Activated CD8-positive, alpha-beta memory T cell treated with anti-CD3 and anti-CD28 coated beads, Interleukin-2, amount 10 ng/mL, durations not matched to agents 7 days and 5 days (primary cell): ENCODE measurements around the gene TTC19. TPM values are rescaled to one million over a fixed set of nuclear protein-coding genes. Genes with fewer than 3 reads are reported as not detected.

Source experiments
- ATAC-seq: fragments of 150-1000 bp; cut with Tn5 transposase; one replicate; pipeline ENCODE4 v1.10.0; 2021; ENCODE audit warnings: moderate library complexity
- CTCF ChIA-PET: fragments of 350-600 bp; sonication (Branson Sonifier 250); formaldehyde crosslinking; loops from one replicate; lab custom pipeline; 2021; ENCODE audit warnings: antibody characterized with exemption; lab: Charles Lee
- DNase-seq: peaks from one replicate; pipeline ENCODE4 v3.0.0-alpha.2; 2020
- H3K27ac Mint-ChIP-seq: one replicate; pipeline ENCODE4 v1.8.0; 2021; ENCODE audit warnings: mild to moderate bottlenecking, mixed read lengths
- H3K27me3 Mint-ChIP-seq: one replicate; pipeline ENCODE4 v1.8.0; 2021; ENCODE audit warnings: mixed read lengths
- H3K36me3 Mint-ChIP-seq: one replicate; pipeline ENCODE4 v1.8.0; 2021; ENCODE audit warnings: mild to moderate bottlenecking, mixed read lengths
- H3K4me1 Mint-ChIP-seq: one replicate; pipeline ENCODE4 v1.8.0; 2021; ENCODE audit warnings: mixed read lengths
- H3K4me3 Mint-ChIP-seq: one replicate; pipeline ENCODE4 v1.8.0; 2021; ENCODE audit warnings: mild to moderate bottlenecking, moderate library complexity, mixed read lengths
- H3K9me3 Mint-ChIP-seq: one replicate; pipeline ENCODE4 v1.8.0; 2022; ENCODE audit warnings: low read depth, mixed read lengths
- total RNA-seq, 2 experiments: library from RNA; stranded (reverse); gene quantifications; one replicate each; pipeline ENCODE4 v1.2.3, GENCODE V29; 2021

The TTC19 gene, protein sequence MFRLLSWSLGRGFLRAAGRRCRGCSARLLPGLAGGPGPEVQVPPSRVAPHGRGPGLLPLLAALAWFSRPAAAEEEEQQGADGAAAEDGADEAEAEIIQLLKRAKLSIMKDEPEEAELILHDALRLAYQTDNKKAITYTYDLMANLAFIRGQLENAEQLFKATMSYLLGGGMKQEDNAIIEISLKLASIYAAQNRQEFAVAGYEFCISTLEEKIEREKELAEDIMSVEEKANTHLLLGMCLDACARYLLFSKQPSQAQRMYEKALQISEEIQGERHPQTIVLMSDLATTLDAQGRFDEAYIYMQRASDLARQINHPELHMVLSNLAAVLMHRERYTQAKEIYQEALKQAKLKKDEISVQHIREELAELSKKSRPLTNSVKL
- 10 to 100 TPM; 32.6 to 33.1 TPM for total RNA-seq

DNA sequence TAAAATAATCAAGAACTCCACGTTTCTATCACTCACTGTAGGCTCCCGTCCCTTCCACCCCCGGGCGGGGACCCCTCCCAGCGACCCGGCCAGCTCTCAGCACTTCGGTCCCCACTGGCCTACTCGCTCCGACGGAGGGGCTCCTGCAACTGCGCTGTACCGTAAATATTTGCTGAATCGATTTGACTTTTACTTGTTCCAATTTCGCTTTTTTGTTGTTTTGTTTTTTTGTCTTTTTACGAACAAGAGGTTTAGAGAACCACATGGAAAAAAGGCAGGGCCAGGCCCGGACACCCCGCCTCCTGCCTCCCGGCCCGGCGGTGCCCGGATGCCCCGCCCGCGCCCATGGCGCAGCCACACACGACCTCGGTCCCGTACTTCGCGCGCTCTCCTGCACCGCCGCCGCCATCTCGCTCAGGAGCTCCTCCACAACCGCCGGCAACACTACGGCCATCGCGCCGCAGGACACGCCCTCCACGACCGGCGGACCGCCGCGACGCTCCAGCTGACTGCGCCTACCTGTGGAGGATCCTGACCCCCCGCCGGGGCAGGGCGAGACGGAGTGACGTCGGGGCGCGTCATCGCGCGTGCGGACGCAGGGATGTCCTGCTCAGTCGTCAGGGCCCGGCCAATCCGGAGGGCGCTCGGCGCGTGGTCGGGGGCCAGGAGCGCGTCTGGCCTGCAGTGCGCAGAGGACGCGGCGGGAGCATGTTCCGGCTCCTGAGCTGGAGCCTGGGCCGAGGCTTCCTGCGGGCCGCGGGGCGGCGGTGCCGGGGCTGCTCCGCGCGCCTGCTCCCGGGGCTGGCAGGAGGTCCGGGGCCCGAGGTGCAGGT lies at the start of gene TTC19, which contains the start of gene ZSWIM7:
Gene TTC19, plus strand, starts transcription at position 684 of the 833 bp plus-strand sequence. Its CDS starts 25 bp downstream, at position 709.
Gene ZSWIM7, minus strand, starts transcription at position 564 of the 833 bp plus-strand sequence. Its CDS starts 110 bp downstream, at position 454.
- H3K9me3 Mint-ChIP-seq, result no peaks in the 10 kb centered on the region
- ATAC-seq (peak; percentile 93), DNase-seq (peak; percentile 97)
- H3K4me3 Mint-ChIP-seq, result peak within 1 kb of the TSS; percentile 84
- CTCF ChIA-PET, result interaction anchor here (0.7 to 5.0 kb wide), 16 partner anchors 12 to 741 kb away, joined by 3 to 29 read pairs (median 4); partner anchors contain the start of gene ADORA2B
- peak within 1 kb of the TSS; percentile 98 for H3K27ac Mint-ChIP-seq
- H3K27me3 Mint-ChIP-seq, result no peaks in the 10 kb centered on the region
- peaks cover 36% of the 10 kb centered on the region for H3K36me3 Mint-ChIP-seq
- peaks cover 25% of the 10 kb centered on the region for H3K4me1 Mint-ChIP-seq

DNA sequence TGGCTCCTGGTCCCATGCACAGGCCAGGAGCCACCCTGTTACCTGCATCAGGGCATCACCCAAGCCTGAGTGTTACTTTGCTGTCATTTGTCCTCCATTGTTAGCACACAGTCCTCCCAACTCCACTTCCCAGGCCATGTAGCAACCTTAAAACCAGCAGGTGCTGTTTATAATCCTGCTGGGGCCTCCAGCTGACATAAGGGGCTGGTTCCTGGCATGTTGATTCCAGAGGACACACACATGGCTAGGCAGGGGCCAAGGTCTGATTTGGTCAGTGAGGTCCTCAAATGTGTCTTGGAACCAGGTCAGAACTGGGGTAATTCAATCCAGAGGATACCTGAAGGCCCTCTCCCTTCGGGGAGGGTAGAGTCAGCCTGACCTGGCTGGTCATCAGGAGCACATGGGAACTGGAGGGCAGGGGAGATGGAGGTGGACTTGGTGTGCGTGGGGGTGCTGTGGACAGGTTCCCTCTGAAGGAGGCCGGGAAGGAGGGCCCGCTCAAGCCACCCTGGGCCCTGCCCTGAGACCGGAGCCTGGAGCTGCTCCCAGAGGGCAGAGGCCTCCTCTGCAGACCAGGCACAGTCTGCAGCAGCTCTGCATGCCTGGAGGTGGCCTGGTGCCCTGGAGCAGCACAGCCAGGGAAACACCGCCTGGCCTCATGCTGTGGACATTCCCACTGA lies 48.1 kb upstream of the TTC19 start:
- no peak overlapping the region for H3K27ac Mint-ChIP-seq
- DNase-seq (no peak), ATAC-seq (no peak)
- no peak overlapping the region for H3K4me3 Mint-ChIP-seq
- H3K27me3 Mint-ChIP-seq, result peaks cover 44% of the 10 kb centered on the region
- no peaks in the 10 kb centered on the region for H3K9me3 Mint-ChIP-seq
- CTCF ChIA-PET, result interaction anchor here (0.7 kb wide), 1 partner anchor 43 kb away, joined by 3 read pairs; no protein-coding TSS in a partner anchor
- peaks cover 2% of the 10 kb centered on the region for H3K4me1 Mint-ChIP-seq
- H3K36me3 Mint-ChIP-seq, result no peaks in the 10 kb centered on the region

DNA sequence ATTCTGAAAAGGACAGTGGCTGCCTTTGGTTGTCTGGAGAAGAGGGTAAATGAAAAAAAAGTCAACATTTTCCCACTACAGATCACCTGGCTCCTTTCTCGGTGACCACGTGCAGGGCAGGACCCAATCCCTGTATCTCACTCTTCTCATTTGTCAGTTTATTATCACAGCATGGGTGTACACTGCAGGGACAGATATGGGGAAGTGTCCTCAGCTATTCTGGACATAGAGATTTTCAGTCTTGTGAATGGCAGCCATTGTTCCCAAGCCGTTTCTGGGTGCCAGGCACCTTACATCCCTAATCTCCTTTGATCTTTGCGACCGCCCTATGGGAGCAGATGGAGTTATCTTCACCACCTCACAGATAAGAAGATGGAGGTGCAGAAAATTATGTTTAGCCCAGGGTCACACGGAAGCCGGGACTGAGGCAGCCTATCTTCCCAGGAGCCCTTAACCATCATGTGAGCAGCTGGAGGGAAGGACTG lies 47.5 kb upstream of the TTC19 start:
- no peak overlapping the region for H3K27ac Mint-ChIP-seq
- H3K4me1 Mint-ChIP-seq, result peaks cover 6% of the 10 kb centered on the region
- no peaks in the 10 kb centered on the region for H3K36me3 Mint-ChIP-seq
- CTCF ChIA-PET, result interaction anchor here (0.7 kb wide), 1 partner anchor 44 kb away, joined by 3 read pairs; no protein-coding TSS in a partner anchor
- no peaks in the 10 kb centered on the region for H3K9me3 Mint-ChIP-seq
- no peak overlapping the region for H3K4me3 Mint-ChIP-seq
- DNase-seq (no peak), ATAC-seq (no peak)
- H3K27me3 Mint-ChIP-seq, result peaks cover 44% of the 10 kb centered on the region

DNA sequence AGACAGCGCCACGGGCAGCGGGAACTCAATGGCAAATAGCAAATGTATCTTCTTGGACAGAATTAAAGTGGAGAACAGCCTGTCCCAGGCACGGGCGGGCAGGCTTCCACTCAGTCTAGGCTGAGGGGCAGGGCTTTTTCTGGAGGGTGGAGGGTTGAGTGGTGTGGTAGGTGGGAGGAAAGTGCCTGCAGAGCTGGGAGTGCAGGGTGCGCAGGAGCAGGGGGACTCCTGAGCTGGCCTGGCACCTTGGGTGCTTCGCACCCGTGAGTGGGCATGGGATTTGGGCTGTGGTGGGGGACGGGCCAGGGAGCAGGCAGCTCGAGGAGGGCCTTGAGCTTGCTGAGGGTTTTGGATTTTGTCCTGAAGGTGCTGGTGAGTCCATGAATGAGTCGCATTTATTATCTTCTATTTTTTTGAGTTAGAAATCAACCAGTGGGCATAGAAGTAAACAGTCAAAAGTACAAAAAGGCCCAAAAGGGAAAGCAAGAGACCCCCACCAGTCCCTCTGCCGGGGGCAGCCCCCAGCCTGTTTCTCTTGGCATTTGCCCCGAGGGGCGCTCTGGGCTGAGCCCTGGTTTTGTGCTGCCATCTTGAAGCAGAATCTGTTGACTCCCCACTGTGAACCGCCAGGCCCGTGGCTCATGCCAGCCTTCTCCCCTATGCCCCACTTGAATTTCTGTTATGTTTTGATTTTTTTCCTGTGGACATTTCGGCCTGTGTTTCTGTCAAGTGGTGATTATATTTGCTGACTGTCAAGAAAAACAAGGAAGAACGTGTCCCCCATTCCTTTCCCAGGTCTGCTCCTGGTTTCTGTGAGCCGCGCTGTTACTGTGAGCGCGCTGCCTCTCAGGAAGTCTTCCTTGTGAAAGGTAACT lies 46.5 kb upstream of the TTC19 start:
- Mint-ChIP-seq H3K4me3 (no peak overlapping the region), H3K27ac (no peak overlapping the region), H3K36me3 (peaks cover under 1% of the 10 kb centered on the region), H3K4me1 (peaks cover 14% of the 10 kb centered on the region), H3K9me3 (no peaks in the 10 kb centered on the region), H3K27me3 (peaks cover 50% of the 10 kb centered on the region)
- ATAC-seq, result no peak
- CTCF ChIA-PET, result interaction anchor here (1.4 kb wide), 1 partner anchor 8 kb away, joined by 5 read pairs; the partner anchor contains the start of gene ADORA2B
- no peak for DNase-seq

DNA sequence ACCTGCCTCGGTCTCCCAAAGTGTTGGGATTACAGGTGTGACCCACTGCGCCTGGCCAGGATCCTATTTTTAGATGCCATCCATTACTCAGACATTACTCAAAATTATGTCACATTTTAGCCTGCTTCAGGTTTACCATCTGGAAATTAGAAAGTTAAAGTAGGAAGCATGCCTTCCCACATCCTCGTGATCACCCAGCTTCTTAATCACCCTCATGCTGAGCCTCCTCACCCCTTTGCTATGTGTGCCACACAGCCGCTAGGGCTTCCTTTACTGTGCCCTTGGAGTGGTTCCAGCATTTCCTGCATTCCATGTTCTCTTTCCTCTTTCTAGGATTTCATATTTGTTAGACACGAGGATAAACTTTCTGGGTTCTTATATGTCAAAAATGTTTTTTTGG lies 45.4 kb upstream of the TTC19 start:
- DNase-seq, result no peak
- CTCF ChIA-PET, result interaction anchor here (1.4 kb wide), 1 partner anchor 9 kb away, joined by 5 read pairs; the partner anchor contains the start of gene ADORA2B
- no peak overlapping the region for H3K4me3 Mint-ChIP-seq
- H3K9me3 Mint-ChIP-seq, result no peaks in the 10 kb centered on the region
- H3K36me3 Mint-ChIP-seq, result peaks cover 2% of the 10 kb centered on the region
- no peak overlapping the region for H3K27ac Mint-ChIP-seq
- peaks cover 60% of the 10 kb centered on the region for H3K27me3 Mint-ChIP-seq
- H3K4me1 Mint-ChIP-seq, result peaks cover 24% of the 10 kb centered on the region
- ATAC-seq, result no peak

DNA sequence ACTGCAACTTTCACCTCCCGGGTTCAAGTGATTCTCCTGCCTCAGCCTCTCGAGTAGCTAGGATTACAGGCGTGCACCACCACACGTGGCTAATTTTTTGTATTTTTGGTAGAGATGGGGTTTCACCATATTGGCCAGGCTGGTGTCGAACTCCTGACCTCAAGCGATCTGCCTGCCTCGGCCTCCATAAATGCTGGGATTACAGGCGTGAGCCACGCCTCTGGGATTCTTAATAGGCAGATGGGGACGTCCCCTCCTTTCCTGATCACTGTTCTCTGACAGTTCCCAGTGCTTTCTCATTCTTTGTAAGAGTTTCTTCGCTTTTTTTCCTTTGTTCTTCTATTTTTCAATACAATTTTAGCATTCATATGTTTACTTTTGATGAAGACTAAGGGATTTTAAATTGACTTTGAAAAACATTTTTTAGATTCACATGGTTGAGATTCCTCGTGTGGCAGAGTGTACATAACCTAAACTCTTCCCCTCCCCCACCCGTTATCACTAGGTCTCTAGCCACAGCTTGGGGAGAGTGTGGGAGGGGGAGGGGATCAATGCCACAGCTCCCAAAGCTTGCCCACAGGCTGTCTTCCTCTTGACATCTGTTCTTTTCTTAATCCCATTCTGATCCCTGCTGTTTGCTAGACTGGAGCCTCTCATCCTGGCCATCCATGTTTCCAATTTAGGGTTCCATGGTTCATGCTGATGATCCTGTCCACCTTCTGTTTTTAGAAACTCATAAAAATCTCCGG lies 43.7 kb upstream of the TTC19 start:
- DNase-seq (no peak), ATAC-seq (no peak)
- Mint-ChIP-seq H3K27ac (no peak overlapping the region), H3K4me1 (peaks cover 31% of the 10 kb centered on the region), H3K9me3 (no peaks in the 10 kb centered on the region), H3K27me3 (peaks cover 67% of the 10 kb centered on the region), H3K4me3 (no peak overlapping the region), H3K36me3 (peaks cover 2% of the 10 kb centered on the region)
- CTCF ChIA-PET, result interaction anchor here (0.9 kb wide), 1 partner anchor 43 kb away, joined by 3 read pairs; no protein-coding TSS in a partner anchor

DNA sequence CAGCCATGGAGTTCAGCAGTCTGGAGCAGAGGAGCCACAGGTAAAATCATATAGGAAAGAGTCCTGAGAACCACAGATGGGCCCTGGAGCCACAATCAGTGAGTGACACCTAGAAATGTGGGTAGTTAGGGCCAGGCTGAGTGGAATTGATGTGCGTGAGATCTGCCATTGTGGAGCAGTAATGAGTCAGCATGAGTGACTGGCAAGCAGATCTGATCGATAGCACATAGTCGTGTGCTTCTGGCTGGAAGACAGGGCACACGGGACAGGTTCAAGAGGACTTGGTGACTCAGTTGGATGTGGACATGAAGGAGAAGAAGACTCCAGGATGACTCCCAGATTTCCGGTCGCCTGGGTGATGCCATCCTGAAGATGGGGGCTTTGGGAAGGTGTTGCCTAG lies 42.4 kb upstream of the TTC19 start:
- H3K4me3 Mint-ChIP-seq, result no peak overlapping the region
- DNase-seq (peak; percentile 75), ATAC-seq (peak; percentile 57)
- peaks cover 77% of the 10 kb centered on the region for H3K27me3 Mint-ChIP-seq
- peaks cover 2% of the 10 kb centered on the region for H3K36me3 Mint-ChIP-seq
- peaks cover 33% of the 10 kb centered on the region for H3K4me1 Mint-ChIP-seq
- CTCF ChIA-PET, result interaction anchor here (1.1 to 2.6 kb wide), 2 partner anchors 17 to 42 kb away, joined by 4 to 13 read pairs; partner anchors contain the start of genes TTC19 and ZSWIM7
- no peak overlapping the region for H3K27ac Mint-ChIP-seq
- no peaks in the 10 kb centered on the region for H3K9me3 Mint-ChIP-seq

DNA sequence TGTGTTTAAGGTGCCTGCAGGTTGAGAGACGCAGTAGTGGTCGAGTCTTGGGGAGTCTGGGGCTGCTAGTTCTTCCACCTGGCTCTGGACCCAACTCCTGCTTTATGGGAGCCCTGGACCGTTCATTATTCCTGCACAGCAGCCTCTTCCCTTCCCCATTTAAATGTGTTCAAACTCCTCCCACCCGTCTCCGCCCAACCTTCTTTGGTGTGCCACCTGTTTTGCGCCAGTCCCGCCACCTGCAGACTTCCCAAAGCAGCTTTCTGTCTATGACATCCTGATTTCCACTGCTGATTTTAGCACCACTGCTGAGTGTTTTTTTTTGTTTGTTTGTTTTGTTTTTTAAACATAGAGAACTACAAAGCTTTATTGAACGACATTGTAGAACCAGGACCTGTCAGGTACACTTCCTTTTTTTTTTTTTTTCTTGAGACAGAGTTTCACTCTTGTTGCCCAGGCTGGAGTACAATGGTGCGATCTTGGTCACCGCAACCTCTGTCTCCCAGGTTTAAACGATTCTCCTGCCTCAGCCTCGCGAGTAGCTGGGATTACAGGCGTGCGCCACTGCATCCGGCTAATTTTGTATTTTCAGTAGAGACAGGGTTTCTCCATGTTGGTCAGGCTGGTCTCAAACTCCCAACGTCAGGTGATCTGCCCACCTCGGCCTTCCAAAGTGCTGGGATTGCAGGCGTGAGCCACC lies 41.9 kb upstream of the TTC19 start:
- Mint-ChIP-seq H3K27me3 (peaks cover 74% of the 10 kb centered on the region), H3K4me3 (no peak overlapping the region), H3K27ac (no peak overlapping the region), H3K9me3 (no peaks in the 10 kb centered on the region), H3K4me1 (peaks cover 33% of the 10 kb centered on the region), H3K36me3 (peaks cover 2% of the 10 kb centered on the region)
- CTCF ChIA-PET, result interaction anchor here (1.1 to 2.6 kb wide), 6 partner anchors 11 to 44 kb away, joined by 3 to 13 read pairs (median 4); partner anchors contain the start of genes TTC19 and ZSWIM7
- ATAC-seq, result no peak
- DNase-seq, result no peak

DNA sequence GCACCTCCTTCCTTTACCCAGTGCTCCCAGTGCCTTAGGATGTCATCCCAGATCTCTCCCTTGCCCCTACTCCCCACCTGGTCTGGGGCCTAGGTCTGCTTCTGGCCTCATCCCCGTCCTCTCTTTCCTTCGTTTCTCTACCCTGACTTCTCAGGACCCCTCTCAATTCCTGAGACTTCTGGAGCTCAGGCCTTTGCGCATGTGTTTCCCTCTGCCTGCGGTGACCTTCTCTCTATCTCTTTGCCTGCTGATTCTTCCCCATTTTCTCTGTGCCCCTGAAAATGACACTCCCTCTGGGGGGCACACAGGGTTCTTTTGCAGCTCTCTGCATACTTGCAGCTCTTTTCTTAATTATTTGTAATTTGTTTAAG lies 41.2 kb upstream of the TTC19 start:
- Mint-ChIP-seq H3K27ac (peak overlapping the region; percentile 54), H3K9me3 (no peaks in the 10 kb centered on the region)

DNA sequence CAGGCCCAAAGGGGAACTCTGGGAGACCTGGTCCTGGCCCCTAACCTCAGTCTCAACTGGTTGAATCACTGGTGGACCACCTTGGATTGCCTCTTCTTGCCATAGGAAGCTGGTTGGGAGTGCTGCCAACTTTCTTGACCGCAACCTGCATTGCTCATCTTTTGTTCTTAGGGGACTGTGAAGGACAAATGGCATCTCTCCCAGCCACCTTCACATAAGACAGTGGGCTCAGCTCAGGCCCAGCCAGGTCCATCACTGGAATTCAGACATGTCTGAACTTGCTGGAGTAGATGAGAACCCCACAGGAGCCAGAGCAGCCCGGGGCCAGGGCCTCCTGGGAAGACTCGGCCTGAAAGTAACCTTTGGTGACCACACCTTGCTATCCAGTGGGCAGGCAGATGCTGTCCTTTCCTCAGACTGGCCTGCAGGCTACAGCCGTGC lies 35.9 kb upstream of the TTC19 start:
- peaks cover 17% of the 10 kb centered on the region for H3K4me1 Mint-ChIP-seq
- no peak for DNase-seq
- no peak overlapping the region for H3K4me3 Mint-ChIP-seq
- H3K36me3 Mint-ChIP-seq, result no peaks in the 10 kb centered on the region
- CTCF ChIA-PET, result no interaction called here
- H3K27me3 Mint-ChIP-seq, result peaks cover 58% of the 10 kb centered on the region
- no peaks in the 10 kb centered on the region for H3K9me3 Mint-ChIP-seq
- no peak for ATAC-seq
- H3K27ac Mint-ChIP-seq, result no peak overlapping the region

More for the DNA sequence above, 41.2 kb upstream of the TTC19 start:
- Mint-ChIP-seq H3K4me3 (no peak overlapping the region), H3K27me3 (peaks cover 75% of the 10 kb centered on the region), H3K4me1 (peaks cover 33% of the 10 kb centered on the region), H3K36me3 (peaks cover 2% of the 10 kb centered on the region)
- DNase-seq, result no peak
- no peak for ATAC-seq
- CTCF ChIA-PET, result interaction anchor here (1.1 to 2.6 kb wide), 6 partner anchors 11 to 43 kb away, joined by 3 to 13 read pairs (median 4); partner anchors contain the start of genes TTC19 and ZSWIM7

DNA sequence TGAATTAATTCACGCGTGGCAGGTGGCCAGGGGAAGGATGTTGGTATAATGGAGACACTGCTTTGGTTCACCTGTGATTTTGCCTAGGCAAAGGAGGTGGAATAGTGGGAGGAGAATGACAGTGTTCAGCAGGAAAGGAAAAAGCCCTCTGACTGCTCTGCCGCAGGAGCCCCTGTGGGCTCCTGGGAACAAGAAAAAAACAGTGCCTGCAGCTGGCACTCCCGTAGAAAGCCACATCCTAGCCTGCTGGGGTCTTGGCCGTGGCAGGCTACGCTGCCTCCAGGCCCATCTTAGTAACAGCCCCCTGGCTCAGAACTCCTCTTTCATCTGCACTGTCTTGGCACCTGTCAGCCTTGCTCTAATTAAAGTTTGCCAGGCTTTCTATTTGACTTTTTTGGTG lies 34.1 kb upstream of the TTC19 start:
- Mint-ChIP-seq H3K4me1 (peaks cover 5% of the 10 kb centered on the region), H3K27me3 (peaks cover 56% of the 10 kb centered on the region), H3K27ac (no peak overlapping the region), H3K36me3 (no peaks in the 10 kb centered on the region), H3K9me3 (no peaks in the 10 kb centered on the region), H3K4me3 (no peak overlapping the region)
- ATAC-seq (no peak), DNase-seq (no peak)
- CTCF ChIA-PET, result no interaction called here
